OCI-LY1 (cell line): ENCODE results near the gene RAB11FIP3.

Experiments used
- H2AFZ ChIP-seq: fragments of 200-600 bp; sonication (generic), shearing (Covaris generic); 2 replicates; pipeline ENCODE4 v1.6.0; 2014; ENCODE audit warnings: antibody characterized with exemption, mild to moderate bottlenecking, low read length
- H3F3A ChIP-seq: fragments of 200-600 bp; sonication (generic), shearing (Covaris generic); 2 replicates; pipeline ENCODE4 v1.6.0; 2014; ENCODE audit warnings: mild to moderate bottlenecking, antibody characterized with exemption, low read length, moderate library complexity; ENCODE audit not compliant: insufficient read depth
- H3K27ac ChIP-seq: fragments of 200-600 bp; sonication (generic); 2 replicates; pipeline ENCODE4 v1.5.1; 2014; ENCODE audit warnings: low read length, mixed run types, mild to moderate bottlenecking, low read depth; ENCODE audit not compliant: poor library complexity, severe bottlenecking
- H3K27me3 ChIP-seq: fragments of 200-600 bp; sonication (generic); 2 replicates; pipeline ENCODE4 v1.6.0; 2014; ENCODE audit warnings: antibody characterized with exemption, mild to moderate bottlenecking, low read length, moderate library complexity; ENCODE audit not compliant: insufficient read depth
- H3K36me3 ChIP-seq: fragments of 200-600 bp; sonication (generic); 2 replicates; pipeline ENCODE4 v1.6.1; 2014; ENCODE audit warnings: mild to moderate bottlenecking, antibody characterized with exemption, low read length, moderate library complexity, mixed read lengths; ENCODE audit not compliant: insufficient read depth
- H3K4me1 ChIP-seq: fragments of 200-600 bp; sonication (generic); 2 replicates; pipeline ENCODE4 v1.5.1; 2014; ENCODE audit warnings: mild to moderate bottlenecking, low read length, moderate library complexity; ENCODE audit not compliant: insufficient read depth, severe bottlenecking
- H3K4me2 ChIP-seq: fragments of 200-600 bp; sonication (generic), shearing (Covaris generic); 2 replicates; pipeline ENCODE4 v1.6.1; 2014; ENCODE audit warnings: low read length
- H3K4me3 ChIP-seq: fragments of 200-600 bp; sonication (generic); 2 replicates; pipeline ENCODE4 v1.5.1; 2014; ENCODE audit warnings: low read length, low read depth, mild to moderate bottlenecking, mixed read lengths; ENCODE audit not compliant: poor library complexity, severe bottlenecking
- H3K79me2 ChIP-seq: fragments of 200-600 bp; shearing (Covaris generic); 2 replicates; pipeline ENCODE4 v1.6.1; 2016; ENCODE audit warnings: mixed run types, low read length, mixed read lengths; ENCODE audit not compliant: insufficient read depth
- H3K9ac ChIP-seq: fragments of 200-600 bp; sonication (generic), shearing (Covaris generic); 2 replicates; pipeline ENCODE4 v1.6.1; 2014; ENCODE audit warnings: mild to moderate bottlenecking, low read length, mixed read lengths
- H3K9me2 ChIP-seq: fragments of 200-600 bp; sonication (generic), shearing (Covaris generic); 2 replicates; pipeline ENCODE4 v1.6.1; 2014; ENCODE audit warnings: low read depth, mild to moderate bottlenecking, low read length, mixed read lengths
- H3K9me3 ChIP-seq: fragments of 200-600 bp; shearing (Covaris generic); 2 replicates; pipeline ENCODE4 v1.6.1; 2014; ENCODE audit warnings: low read length, mixed read lengths
- H4K20me1 ChIP-seq: fragments of 200-600 bp; sonication (generic), shearing (Covaris generic); 2 replicates; pipeline ENCODE4 v1.6.0; 2016; ENCODE audit warnings: mild to moderate bottlenecking, low read length; ENCODE audit not compliant: insufficient read depth
- CTCF ChIP-seq: fragments of 200-600 bp; sonication (generic), shearing (Covaris generic); IDR thresholded peaks from 2 replicates; pipeline ENCODE4 v1.5.1; 2017; ENCODE audit warnings: mild to moderate bottlenecking, antibody characterized with exemption, low read length, moderate library complexity, mixed read lengths
- EZH2 ChIP-seq: fragments of 200-600 bp; sonication (generic), shearing (Covaris generic); IDR thresholded peaks from 2 replicates; pipeline ENCODE4 v1.8.0; 2017; ENCODE audit warnings: borderline replicate concordance, mixed run types, mild to moderate bottlenecking, antibody characterized with exemption, low read length, moderate library complexity, mixed read lengths

The RAB11FIP3 gene

GRCh38 chr16:536746-537145 is 111.3 kb downstream of the RAB11FIP3 start:
- Histone ChIP-seq H3K9me2 (no peaks in the 10 kb centered on the region), H3K9ac (no peak overlapping the region), H3K4me2 (no peak overlapping the region), H3K79me2 (no peaks in the 10 kb centered on the region), H2AFZ (no peak overlapping the region), H3K36me3 (no peaks in the 10 kb centered on the region), H3K27ac (no peak overlapping the region), H3F3A (no peaks in the 10 kb centered on the region), H4K20me1 (no peaks in the 10 kb centered on the region), H3K4me1 (no peaks in the 10 kb centered on the region), H3K27me3 (no peaks in the 10 kb centered on the region), H3K9me3 (no peaks in the 10 kb centered on the region), H3K4me3 (no peak overlapping the region)
- TF ChIP-seq EZH2 = no peak
- TF ChIP-seq CTCF = no peak

- TF ChIP-seq EZH2 = no peak
- 0 out of 2 replicates have a peak, but pooled peaks have one; percentile 8 for TF ChIP-seq CTCF
- no peak overlapping the region for H2AFZ ChIP-seq
- H3K27ac ChIP-seq = no peak overlapping the region
- no peaks in the 10 kb centered on the region for H3K27me3 ChIP-seq
- H3K9ac ChIP-seq = no peak overlapping the region
- no peak overlapping the region for H3K4me2 ChIP-seq
- H3K9me3 ChIP-seq = no peaks in the 10 kb centered on the region
- H3F3A ChIP-seq = no peaks in the 10 kb centered on the region
- no peaks in the 10 kb centered on the region for H3K4me1 ChIP-seq
- H4K20me1 ChIP-seq = no peaks in the 10 kb centered on the region
- no peak overlapping the region for H3K4me3 ChIP-seq
- no peaks in the 10 kb centered on the region for H3K36me3 ChIP-seq
- no peaks in the 10 kb centered on the region for H3K79me2 ChIP-seq
- H3K9me2 ChIP-seq = no peaks in the 10 kb centered on the region
Observed at GRCh38 chr16:537415-538335, 112.2 kb downstream of the RAB11FIP3 start.

GRCh38 chr16:539901-540530 is 114.6 kb downstream of the RAB11FIP3 start:
- no peak overlapping the region for H3K9ac ChIP-seq
- H3K4me3 ChIP-seq = no peak overlapping the region
- H3K9me2 ChIP-seq = no peaks in the 10 kb centered on the region
- H3K27ac ChIP-seq = no peak overlapping the region
- H3K79me2 ChIP-seq = no peaks in the 10 kb centered on the region
- TF ChIP-seq CTCF (no peak), EZH2 (no peak)
- H3K36me3 ChIP-seq = no peaks in the 10 kb centered on the region
- H3K27me3 ChIP-seq = no peaks in the 10 kb centered on the region
- H4K20me1 ChIP-seq = no peaks in the 10 kb centered on the region
- H3K4me1 ChIP-seq = no peaks in the 10 kb centered on the region
- no peak overlapping the region for H3K4me2 ChIP-seq
- H3F3A ChIP-seq = no peaks in the 10 kb centered on the region
- H2AFZ ChIP-seq = no peak overlapping the region
- H3K9me3 ChIP-seq = no peaks in the 10 kb centered on the region
